Peyer's patch (tissue), 4 donors: ENCODE data around the gene VAMP1.

Experiments used
- POLR2A ChIP-seq, 2 donors: fragments of 450-650 bp; IDR thresholded peaks; one replicate each; pipeline ENCODE4 v1.5.1; 2017; ENCODE audit warnings: antibody characterized with exemption in 2 of 2, mild to moderate bottlenecking in 2 of 2, moderate library complexity in 2 of 2
- TF ChIP-seq, protein P1 (sequence below), 6 experiments: fragments of 450-650 bp in 4 of 6; fragments of 200-600 bp in 2 of 6; sonication (generic) in 1 of 6; IDR thresholded peaks; one replicate each; pipeline ENCODE4 v1.5.1; 2017 to 2019; ENCODE audit warnings: antibody characterized with exemption in 6 of 6, mild to moderate bottlenecking in 3 of 6, moderate library complexity in 1 of 6

DNA sequence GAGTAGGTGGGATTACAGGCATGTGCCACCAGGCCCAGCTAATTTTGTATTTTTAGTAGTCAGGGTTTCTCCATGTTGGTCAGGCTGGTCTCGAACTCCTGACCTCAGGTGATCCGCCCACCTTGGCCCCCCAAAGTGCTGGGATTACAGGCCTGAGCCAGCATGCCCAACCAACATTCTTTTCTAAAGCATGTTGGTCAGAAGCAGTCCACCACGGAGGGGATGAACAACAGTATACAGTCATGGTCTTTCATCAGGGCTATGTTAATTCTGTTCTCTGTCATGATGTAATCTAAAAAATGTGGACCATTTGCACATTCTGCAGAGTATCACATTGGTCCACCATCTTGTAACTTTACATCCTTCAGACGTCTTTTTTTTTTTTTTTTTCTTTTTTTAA is 19.0 kb upstream of the VAMP1 start:
- TF ChIP-seq, protein P1, sequence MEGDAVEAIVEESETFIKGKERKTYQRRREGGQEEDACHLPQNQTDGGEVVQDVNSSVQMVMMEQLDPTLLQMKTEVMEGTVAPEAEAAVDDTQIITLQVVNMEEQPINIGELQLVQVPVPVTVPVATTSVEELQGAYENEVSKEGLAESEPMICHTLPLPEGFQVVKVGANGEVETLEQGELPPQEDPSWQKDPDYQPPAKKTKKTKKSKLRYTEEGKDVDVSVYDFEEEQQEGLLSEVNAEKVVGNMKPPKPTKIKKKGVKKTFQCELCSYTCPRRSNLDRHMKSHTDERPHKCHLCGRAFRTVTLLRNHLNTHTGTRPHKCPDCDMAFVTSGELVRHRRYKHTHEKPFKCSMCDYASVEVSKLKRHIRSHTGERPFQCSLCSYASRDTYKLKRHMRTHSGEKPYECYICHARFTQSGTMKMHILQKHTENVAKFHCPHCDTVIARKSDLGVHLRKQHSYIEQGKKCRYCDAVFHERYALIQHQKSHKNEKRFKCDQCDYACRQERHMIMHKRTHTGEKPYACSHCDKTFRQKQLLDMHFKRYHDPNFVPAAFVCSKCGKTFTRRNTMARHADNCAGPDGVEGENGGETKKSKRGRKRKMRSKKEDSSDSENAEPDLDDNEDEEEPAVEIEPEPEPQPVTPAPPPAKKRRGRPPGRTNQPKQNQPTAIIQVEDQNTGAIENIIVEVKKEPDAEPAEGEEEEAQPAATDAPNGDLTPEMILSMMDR (IDR thresholded peaks at IDR 0.05), result no peak
- no peak for TF ChIP-seq POLR2A (IDR thresholded peaks at IDR 0.05)
